ENCODE results near the gene PROS1.
"Not testable (repeated sequence)": the region's sequence is repeated elsewhere in the genome, so short reads cannot be mapped to it uniquely, and the experiment has no call there.

DNA sequence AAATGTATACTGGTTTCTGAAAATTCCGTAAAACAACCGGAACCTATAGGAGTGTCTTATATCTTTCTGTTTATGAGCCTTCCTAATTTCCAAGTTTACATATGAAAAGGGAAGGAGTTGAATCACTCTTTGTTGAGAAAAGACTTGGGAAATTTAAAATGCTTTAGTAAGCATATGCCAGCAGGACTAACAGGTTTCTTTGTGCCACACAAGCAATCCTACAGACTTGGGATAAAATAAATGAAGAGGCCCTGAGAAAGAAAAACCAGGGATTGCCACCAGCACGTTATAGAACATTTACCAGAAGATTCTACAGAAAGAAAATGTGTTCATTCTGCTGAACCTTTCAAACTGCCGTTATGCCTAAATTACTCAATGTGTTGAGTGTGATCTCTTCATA, 96.3 kb downstream of the PROS1 start:
- TF ChIP-seq, protein P1, sequence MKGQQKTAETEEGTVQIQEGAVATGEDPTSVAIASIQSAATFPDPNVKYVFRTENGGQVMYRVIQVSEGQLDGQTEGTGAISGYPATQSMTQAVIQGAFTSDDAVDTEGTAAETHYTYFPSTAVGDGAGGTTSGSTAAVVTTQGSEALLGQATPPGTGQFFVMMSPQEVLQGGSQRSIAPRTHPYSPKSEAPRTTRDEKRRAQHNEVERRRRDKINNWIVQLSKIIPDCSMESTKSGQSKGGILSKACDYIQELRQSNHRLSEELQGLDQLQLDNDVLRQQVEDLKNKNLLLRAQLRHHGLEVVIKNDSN (IDR thresholded peaks at IDR 0.05; ENCODE audit: borderline replicate concordance, low read depth): not testable (repeated sequence)
- TF ChIP-seq, protein P2, sequence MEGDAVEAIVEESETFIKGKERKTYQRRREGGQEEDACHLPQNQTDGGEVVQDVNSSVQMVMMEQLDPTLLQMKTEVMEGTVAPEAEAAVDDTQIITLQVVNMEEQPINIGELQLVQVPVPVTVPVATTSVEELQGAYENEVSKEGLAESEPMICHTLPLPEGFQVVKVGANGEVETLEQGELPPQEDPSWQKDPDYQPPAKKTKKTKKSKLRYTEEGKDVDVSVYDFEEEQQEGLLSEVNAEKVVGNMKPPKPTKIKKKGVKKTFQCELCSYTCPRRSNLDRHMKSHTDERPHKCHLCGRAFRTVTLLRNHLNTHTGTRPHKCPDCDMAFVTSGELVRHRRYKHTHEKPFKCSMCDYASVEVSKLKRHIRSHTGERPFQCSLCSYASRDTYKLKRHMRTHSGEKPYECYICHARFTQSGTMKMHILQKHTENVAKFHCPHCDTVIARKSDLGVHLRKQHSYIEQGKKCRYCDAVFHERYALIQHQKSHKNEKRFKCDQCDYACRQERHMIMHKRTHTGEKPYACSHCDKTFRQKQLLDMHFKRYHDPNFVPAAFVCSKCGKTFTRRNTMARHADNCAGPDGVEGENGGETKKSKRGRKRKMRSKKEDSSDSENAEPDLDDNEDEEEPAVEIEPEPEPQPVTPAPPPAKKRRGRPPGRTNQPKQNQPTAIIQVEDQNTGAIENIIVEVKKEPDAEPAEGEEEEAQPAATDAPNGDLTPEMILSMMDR (IDR thresholded peaks at IDR 0.05): not testable (repeated sequence)
- not testable (repeated sequence) for TF ChIP-seq POLR2AphosphoS5 (IDR thresholded peaks at IDR 0.05; ENCODE audit: low read depth, low read length); EP300 (IDR thresholded peaks at IDR 0.05; ENCODE audit: borderline replicate concordance in 1 of 2, low read depth in 1 of 2, low read length in 1 of 2); SIN3A (IDR thresholded peaks at IDR 0.05; ENCODE audit: borderline replicate concordance, low read depth, low read length); CHD2 (IDR thresholded peaks at IDR 0.05; ENCODE audit: low read length, partially characterized antibody); TCF12 (IDR thresholded peaks at IDR 0.05); TAF1 (IDR thresholded peaks at IDR 0.05; ENCODE audit: borderline replicate concordance, low read depth, low read length)
- TF ChIP-seq, protein P3, sequence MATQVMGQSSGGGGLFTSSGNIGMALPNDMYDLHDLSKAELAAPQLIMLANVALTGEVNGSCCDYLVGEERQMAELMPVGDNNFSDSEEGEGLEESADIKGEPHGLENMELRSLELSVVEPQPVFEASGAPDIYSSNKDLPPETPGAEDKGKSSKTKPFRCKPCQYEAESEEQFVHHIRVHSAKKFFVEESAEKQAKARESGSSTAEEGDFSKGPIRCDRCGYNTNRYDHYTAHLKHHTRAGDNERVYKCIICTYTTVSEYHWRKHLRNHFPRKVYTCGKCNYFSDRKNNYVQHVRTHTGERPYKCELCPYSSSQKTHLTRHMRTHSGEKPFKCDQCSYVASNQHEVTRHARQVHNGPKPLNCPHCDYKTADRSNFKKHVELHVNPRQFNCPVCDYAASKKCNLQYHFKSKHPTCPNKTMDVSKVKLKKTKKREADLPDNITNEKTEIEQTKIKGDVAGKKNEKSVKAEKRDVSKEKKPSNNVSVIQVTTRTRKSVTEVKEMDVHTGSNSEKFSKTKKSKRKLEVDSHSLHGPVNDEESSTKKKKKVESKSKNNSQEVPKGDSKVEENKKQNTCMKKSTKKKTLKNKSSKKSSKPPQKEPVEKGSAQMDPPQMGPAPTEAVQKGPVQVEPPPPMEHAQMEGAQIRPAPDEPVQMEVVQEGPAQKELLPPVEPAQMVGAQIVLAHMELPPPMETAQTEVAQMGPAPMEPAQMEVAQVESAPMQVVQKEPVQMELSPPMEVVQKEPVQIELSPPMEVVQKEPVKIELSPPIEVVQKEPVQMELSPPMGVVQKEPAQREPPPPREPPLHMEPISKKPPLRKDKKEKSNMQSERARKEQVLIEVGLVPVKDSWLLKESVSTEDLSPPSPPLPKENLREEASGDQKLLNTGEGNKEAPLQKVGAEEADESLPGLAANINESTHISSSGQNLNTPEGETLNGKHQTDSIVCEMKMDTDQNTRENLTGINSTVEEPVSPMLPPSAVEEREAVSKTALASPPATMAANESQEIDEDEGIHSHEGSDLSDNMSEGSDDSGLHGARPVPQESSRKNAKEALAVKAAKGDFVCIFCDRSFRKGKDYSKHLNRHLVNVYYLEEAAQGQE (IDR thresholded peaks at IDR 0.05; ENCODE audit: low read depth, low read length): not testable (repeated sequence)
